WTC11 (cell line): ENCODE results near the gene TNIK.

Source experiments
- JUN ChIP-seq: sonication (generic); formaldehyde crosslinking; IDR thresholded peaks from 2 replicates; pipeline ENCODE4 v1.8.0; 2023; ENCODE audit warnings: mild to moderate bottlenecking, missing genetic modification reagents
- ZSCAN18 ChIP-seq: fragments of 250-450 bp; sonication (Bioruptor Pico); IDR thresholded peaks from 2 replicates; pipeline ENCODE4 v2.1.2; 2022; ENCODE audit warnings: mild to moderate bottlenecking, moderate library complexity
- TF ChIP-seq, protein P1 (sequence below): sonication (generic); formaldehyde crosslinking; IDR thresholded peaks from 2 replicates; pipeline ENCODE4 v1.8.1; 2023; ENCODE audit warnings: mild to moderate bottlenecking, missing genetic modification reagents

- TF ChIP-seq JUN (CRISPR knock-in tag) (no peak), ZSCAN18 (CRISPR knock-in tag) (no peak)
- TF ChIP-seq, protein P1, sequence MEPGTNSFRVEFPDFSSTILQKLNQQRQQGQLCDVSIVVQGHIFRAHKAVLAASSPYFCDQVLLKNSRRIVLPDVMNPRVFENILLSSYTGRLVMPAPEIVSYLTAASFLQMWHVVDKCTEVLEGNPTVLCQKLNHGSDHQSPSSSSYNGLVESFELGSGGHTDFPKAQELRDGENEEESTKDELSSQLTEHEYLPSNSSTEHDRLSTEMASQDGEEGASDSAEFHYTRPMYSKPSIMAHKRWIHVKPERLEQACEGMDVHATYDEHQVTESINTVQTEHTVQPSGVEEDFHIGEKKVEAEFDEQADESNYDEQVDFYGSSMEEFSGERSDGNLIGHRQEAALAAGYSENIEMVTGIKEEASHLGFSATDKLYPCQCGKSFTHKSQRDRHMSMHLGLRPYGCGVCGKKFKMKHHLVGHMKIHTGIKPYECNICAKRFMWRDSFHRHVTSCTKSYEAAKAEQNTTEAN: no peak
These were observed 40.7 kb downstream of the TNIK start for GRCh38 chr3:171419457-171419856.
